Subcutaneous adipose tissue (tissue), 4 donors: Measurements from ENCODE around the gene MET. TPM values are rescaled to one million over a fixed set of nuclear protein-coding genes. Genes with fewer than 3 reads are reported as not detected.

Source experiments
- CTCF ChIP-seq: fragments of 450-650 bp; IDR thresholded peaks from one replicate; pipeline ENCODE4 v1.5.1; 2016; ENCODE audit warnings: low read depth, mild to moderate bottlenecking, control low read depth, antibody characterized with exemption, moderate library complexity
- total RNA-seq, 4 donors: library from RNA; depleted of rRNA; stranded (reverse); fragments of >200 nt; gene quantifications; one replicate each; pipeline ENCODE4 v1.1.0, GENCODE V29; 2016

The MET gene
- total RNA-seq, 4 donors from 2014 or later, result 15.6 to 49.5 (median 40.7) TPM

- TF ChIP-seq CTCF, result no peak
Observed at GRCh38 chr7:116793795-116794340, 121.9 kb downstream of the MET start.

GRCh38 chr7:116796471-116796870 lies 124.5 kb downstream of the MET start:
- no peak for TF ChIP-seq CTCF

DNA sequence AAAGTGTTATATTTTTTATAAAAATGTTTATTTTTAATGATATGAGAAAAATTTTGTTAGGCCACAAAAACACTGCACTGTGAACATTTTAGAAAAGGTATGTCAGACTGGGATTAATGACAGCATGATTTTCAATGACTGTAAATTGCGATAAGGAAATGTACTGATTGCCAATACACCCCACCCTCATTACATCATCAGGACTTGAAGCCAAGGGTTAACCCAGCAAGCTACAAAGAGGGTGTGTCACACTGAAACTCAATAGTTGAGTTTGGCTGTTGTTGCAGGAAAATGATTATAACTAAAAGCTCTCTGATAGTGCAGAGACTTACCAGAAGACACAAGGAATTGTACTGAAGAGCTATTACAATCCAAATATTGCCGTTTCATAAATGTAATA lies 125.6 kb downstream of the MET start:
- TF ChIP-seq CTCF, result no peak

DNA sequence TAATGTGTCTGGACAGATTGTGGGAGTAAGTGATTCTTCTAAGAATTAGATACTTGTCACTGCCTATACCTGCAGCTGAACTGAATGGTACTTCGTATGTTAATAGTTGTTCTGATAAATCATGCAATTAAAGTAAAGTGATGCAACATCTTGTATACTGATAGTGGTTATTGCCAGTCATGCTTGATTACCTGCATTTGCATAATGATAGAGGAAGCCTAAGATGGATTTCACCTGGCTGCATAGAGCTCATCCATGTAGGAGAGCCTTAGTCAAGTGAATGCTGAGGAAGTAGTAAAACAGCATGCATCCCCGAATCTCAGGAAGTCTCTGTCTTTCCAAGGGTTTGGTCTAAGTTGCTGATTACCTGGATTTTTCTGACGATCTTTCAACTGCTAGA lies 126.2 kb downstream of the MET start:
- TF ChIP-seq CTCF, result no peak

DNA sequence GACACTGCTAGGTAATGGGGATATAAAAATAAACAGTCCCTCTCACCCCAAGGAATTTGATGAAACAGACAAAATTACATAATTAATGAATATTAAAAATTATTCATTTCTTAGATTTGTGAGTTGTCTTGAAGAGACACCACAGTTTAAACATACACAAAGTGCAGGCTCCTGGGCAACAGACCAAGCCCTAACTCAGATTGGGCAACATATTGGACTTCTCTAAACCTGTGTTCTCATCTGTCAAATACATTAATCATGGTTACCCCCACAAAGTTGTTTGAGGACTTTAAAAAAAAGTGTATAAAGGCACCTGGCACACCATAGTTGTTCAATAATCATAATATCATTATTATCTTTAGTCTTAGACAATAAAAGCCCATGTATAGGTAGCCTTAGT lies 127.9 kb downstream of the MET start:
- no peak for TF ChIP-seq CTCF

DNA sequence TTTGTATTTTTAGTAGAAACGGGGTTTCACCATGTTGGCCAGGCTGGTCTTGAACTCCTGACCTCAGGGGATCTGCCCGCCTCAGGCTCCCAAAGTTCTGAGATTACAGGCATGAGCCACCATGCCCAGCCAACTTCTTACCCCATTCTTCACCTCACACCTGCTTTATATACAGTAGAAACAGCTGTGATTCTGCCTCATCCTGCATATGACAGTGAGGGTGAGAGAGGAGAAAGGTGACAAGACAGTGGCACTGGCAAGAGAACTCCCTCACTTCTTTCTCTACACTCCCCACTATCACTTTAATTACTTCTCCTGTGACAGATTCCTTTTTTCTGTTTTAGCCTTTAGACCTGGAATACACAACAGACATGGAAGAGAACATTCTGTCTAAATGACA lies 128.6 kb downstream of the MET start:
- TF ChIP-seq CTCF, result no peak

DNA sequence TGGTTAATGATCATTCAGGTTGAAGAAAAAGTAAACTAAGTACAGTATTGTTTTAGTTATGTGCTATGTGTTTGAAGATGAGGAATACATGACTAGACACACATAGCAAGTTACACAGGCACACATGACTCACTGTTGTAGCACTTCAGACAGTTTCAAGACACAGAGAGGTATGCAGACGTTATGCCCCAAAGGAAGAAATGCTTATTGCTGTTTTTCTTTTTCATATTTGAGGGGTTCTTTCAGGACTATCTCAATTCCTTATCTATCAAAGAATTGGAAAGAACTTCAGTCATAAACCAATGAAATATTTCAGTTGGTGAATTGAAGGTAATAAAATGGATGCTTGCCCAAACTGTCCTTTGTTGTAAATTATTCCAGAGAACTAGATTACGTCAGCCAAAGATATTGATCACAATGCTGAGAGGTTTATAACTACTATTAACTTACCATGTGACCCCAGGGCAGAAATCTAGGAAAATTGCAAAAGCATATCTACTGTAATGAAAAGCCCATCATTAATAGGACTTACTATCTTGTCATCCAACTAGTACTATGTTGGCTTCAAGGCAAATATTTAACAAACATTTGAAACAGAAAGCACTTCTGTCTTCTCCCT lies 129.2 kb downstream of the MET start:
- no peak for TF ChIP-seq CTCF
